Neutrophil (primary cell): ENCODE results near the gene LTB4R.

Experiments
- H3K27ac ChIP-seq: fragments of 200-600 bp; sonication (generic); 2 replicates; pipeline ENCODE4 v1.5.1; 2016; ENCODE audit warnings: mild to moderate bottlenecking, moderate library complexity
- H3K27me3 ChIP-seq: fragments of 200-600 bp; sonication (generic); 2 replicates; pipeline ENCODE4 v1.6.0; 2016; ENCODE audit warnings: mild to moderate bottlenecking
- H3K36me3 ChIP-seq: fragments of 200-600 bp; sonication (generic); 2 replicates; pipeline ENCODE4 v1.5.1; 2017
- H3K4me1 ChIP-seq, 2 experiments: fragments of 200-600 bp in 1 of 2; sonication (generic) in 1 of 2; 1 replicate in 1 of 2; 2 replicates in 1 of 2; pipeline versions ENCODE4 v1.5.1 to v1.6.1; 2013 to 2016; ENCODE audit warnings: low read depth in 1 of 2, low read length in 1 of 2, mild to moderate bottlenecking in 1 of 2, moderate library complexity in 1 of 2; ENCODE audit not compliant: control insufficient read depth in 1 of 2, insufficient read depth in 1 of 2
- H3K4me3 ChIP-seq, 2 experiments: fragments of 200-600 bp in 1 of 2; sonication (generic) in 1 of 2; 1 replicate in 1 of 2; 2 replicates in 1 of 2; pipeline ENCODE4 v1.5.1; 2013 to 2016; ENCODE audit warnings: low read depth in 1 of 2, low read length in 1 of 2, mild to moderate bottlenecking in 1 of 2, moderate library complexity in 1 of 2
- H3K9me3 ChIP-seq: fragments of 200-600 bp; sonication (generic); 2 replicates; pipeline ENCODE4 v1.5.1; 2016
- CTCF ChIP-seq: fragments of 200-600 bp; sonication (generic); IDR thresholded peaks from 2 replicates; pipeline ENCODE4 v1.5.1; 2016; ENCODE audit warnings: antibody characterized with exemption

Gene LTB4R

DNA sequence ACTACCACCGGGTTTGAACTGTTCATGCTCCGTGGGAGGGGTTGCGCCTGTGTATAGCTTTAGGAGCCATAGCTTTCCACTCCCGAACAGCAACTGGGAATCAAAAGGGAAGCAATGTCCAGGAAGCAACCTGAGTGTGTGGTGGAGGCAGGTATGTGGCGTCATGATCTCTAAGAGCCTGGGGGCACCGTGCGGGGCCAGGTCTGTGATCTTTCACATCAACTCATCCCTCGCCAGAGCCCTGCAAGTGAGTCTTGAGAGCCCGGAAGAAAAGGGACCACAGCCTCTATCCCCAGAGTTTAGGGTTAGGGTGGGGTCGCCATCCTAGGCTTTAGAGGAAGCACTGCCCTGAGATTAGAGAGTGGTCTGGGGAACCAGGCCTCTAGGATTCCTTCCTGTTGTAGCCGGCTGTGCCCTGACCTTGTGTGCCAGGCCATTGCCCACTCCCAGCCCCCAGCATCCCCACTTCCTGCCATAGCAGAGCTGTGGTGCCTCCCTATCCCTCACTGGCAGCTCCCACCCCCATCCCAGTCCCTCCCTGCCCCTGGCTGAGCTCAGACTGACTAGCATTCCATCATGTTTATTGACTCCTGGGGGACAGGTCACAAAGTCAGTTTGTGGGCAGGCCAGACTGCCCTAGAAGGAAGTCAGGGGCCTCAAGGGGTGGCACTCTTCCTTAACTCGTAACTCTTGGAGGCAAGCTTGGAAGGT, 24.3 kb downstream of the LTB4R start:
- peaks cover 33% of the 10 kb centered on the region for H3K36me3 ChIP-seq
- peak overlapping the region; percentile 21 for H3K27ac ChIP-seq
- TF ChIP-seq CTCF: no peak
- peaks cover 17% of the 10 kb centered on the region for H3K27me3 ChIP-seq
- peaks cover 89 to 94% of the 10 kb centered on the region in 2 experiments for H3K4me1 ChIP-seq
- H3K4me3 ChIP-seq: peak overlapping the region in 1 of 2 experiments; percentile 72
- no peaks in the 10 kb centered on the region for H3K9me3 ChIP-seq

DNA sequence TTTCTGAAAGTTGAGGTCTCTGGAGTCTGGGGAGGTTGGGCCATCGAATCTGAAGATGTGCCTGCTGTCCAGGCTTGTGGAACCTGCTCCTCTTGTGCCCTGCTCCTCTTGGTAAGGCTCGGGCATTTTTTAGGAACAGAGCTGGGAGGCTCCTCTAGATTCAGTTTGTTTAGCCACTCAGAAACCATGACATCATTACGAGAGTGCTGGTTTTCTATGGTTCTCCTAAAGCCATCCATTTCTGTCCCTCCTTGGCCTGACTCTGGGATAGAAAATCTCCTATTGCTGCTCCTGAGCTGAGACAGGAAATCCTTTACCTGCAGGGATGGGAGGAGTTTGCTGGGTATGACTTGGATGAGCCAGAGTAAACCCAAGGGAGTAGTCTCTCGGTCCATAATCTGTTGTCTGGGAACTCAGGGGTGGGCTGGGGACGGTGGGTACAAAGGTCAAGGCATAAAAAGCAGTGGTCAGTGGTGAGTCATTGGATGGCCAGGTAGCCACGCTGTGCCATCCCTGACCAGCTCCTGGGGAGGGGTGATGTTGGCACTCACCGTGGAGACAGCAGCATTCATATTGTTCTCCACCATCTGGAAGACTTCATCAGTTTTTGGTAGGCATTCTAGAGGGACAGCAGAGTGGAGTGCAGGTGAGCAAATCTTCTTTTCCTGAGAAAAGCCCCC, 26.0 kb downstream of the LTB4R start:
- Histone ChIP-seq H3K36me3 (peaks cover 33% of the 10 kb centered on the region), H3K4me1 (peaks cover 72 to 77% of the 10 kb centered on the region in 2 experiments), H3K4me3 (no peak overlapping the region), H3K9me3 (no peaks in the 10 kb centered on the region), H3K27ac (no peak overlapping the region), H3K27me3 (peaks cover 17% of the 10 kb centered on the region)
- TF ChIP-seq CTCF: no peak

GRCh38 chr14:24337824-24338175, 26.5 kb downstream of the LTB4R start:
- H3K9me3 ChIP-seq: no peaks in the 10 kb centered on the region
- H3K4me3 ChIP-seq: no peak overlapping the region
- no peak overlapping the region for H3K27ac ChIP-seq
- TF ChIP-seq CTCF: no peak
- peaks cover 17% of the 10 kb centered on the region for H3K27me3 ChIP-seq
- H3K4me1 ChIP-seq: peaks cover 67 to 72% of the 10 kb centered on the region in 2 experiments
- H3K36me3 ChIP-seq: peaks cover 33% of the 10 kb centered on the region

DNA sequence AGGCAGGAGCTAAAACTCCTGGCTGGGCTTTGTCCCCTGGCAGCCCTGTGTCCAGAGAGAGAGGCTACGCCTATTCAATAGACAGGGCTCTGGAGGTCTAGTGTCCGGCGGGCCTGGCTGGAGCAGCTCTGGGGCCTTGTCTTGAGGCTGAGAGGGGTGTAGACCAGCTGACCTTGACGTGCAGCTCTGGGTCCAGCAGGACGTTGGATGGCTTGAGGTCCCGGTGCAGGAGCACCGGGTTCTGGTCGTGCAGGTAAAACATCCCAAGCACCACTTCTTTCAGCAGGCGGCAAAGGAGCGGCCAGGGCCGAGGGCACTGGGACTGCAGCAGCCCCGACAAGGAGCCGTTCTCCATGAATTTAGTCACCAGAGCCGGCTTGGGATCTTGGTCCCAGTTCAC, 27.5 kb downstream of the LTB4R start:
- Histone ChIP-seq H3K27me3 (peaks cover 16% of the 10 kb centered on the region), H3K4me3 (peak overlapping the region; percentile 72 to 88), H3K27ac (peak overlapping the region; percentile 85), H3K9me3 (no peaks in the 10 kb centered on the region), H3K36me3 (peaks cover 33% of the 10 kb centered on the region), H3K4me1 (peaks cover 56 to 61% of the 10 kb centered on the region in 2 experiments)
- TF ChIP-seq CTCF: no peak

GRCh38 chr14:24339284-24340151, 28.2 kb downstream of the LTB4R start, which contains the start of gene RIPK3:
Gene RIPK3 (minus strand): TSS chr14:24339991. CDS start chr14:24339826, 165 bp downstream.
- TF ChIP-seq CTCF: no peak
- Histone ChIP-seq H3K4me3 (peak within 1 kb of the TSS; percentile 72 to 88), H3K27ac (peak within 1 kb of the TSS; percentile 85), H3K27me3 (peaks cover 9% of the 10 kb centered on the region), H3K36me3 (peaks cover 33% of the 10 kb centered on the region), H3K9me3 (no peaks in the 10 kb centered on the region), H3K4me1 (peaks cover 50 to 55% of the 10 kb centered on the region in 2 experiments)
